ENCODE results near the gene RHEB.
"Not testable (repeated sequence)": the region's sequence is repeated elsewhere in the genome, so short reads cannot be mapped to it uniquely, and the experiment has no call there.

Gene RHEB

DNA sequence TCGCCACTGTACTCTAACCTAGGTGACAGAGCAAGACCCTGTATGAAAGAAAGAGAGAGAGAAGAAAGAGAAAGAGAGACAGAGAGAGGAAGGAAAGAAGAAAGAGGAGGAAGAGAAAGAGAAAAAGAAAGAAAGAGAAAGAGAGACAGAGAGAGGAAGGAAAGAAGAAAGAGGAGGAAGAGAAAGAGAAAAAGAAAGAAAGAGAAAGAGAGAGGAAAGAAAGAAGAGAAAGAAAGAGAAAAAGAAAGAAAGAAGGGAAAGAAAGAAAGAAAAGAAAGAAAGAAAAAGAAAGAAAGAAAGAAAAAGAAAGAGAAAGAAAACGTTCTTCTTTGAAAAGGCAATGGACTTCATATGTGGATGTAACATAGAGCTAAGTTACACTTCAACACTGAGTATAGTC is 16.5 kb upstream of the RHEB start:
- in situ Hi-C loops (cut with MboI; ENCODE audit: low sequenced_read_pairs): not testable (repeated sequence)

DNA sequence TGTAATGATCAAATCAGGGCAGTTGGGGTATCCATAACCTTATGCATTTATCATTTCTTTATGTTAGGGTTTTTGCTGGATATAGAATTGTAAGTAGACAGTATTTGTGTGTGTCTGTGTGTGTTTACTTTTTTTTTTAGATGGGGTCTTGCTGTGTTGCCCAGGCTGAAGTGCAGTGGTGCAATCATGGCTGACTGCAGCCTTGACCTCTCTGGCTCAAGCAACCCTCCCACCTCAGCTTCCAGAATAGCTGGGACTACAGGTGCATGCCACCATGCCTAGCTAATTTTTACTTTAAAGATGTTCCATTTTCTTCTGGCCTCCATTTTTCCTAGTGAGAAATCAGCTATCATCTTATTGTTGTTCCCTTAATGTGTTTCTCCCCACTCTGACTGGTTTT is 10.1 kb upstream of the RHEB start:
- in situ Hi-C loops (cut with MboI; ENCODE audit: low sequenced_read_pairs): no loop called here

DNA sequence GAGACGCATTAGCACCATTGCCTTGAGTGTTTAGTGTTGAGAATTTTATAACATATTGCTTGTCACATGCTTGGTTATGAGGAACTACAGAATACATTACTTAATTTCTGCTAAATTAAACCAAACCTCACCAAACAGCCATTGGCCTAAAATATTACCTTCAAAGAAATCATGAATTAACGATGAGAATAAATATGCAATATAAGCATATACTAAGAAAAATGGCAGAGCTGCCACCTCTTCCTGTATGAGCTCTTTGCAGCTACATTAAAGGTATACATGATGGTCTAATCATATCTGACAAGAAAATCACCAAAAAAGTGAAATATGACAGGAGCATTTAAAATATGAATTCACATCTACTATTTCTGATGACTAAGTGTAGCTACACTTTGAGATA is 5.2 kb upstream of the RHEB start:
- in situ Hi-C loops (cut with MboI; ENCODE audit: low sequenced_read_pairs): no loop called here

DNA sequence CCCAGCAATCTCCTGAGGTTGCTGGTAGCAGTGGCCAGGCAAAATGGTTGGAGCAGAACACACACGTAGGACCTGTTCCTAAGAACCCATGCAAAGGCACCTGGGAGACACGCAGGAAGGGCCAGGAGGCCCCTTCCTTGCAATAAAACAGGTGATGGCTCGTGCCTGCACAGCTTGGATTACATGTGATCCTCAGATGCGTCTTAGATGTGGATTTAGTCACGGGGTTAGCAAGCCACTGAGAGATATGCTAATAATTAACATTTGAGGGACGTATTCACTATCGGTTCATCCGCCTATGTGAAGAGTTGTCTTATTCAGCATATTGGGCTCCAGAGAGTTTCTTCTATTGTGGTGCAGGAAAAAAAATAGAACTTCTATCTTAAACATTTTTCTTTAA is 4.6 kb upstream of the RHEB start:
- in situ Hi-C loops (cut with MboI; ENCODE audit: low sequenced_read_pairs): no loop called here

DNA sequence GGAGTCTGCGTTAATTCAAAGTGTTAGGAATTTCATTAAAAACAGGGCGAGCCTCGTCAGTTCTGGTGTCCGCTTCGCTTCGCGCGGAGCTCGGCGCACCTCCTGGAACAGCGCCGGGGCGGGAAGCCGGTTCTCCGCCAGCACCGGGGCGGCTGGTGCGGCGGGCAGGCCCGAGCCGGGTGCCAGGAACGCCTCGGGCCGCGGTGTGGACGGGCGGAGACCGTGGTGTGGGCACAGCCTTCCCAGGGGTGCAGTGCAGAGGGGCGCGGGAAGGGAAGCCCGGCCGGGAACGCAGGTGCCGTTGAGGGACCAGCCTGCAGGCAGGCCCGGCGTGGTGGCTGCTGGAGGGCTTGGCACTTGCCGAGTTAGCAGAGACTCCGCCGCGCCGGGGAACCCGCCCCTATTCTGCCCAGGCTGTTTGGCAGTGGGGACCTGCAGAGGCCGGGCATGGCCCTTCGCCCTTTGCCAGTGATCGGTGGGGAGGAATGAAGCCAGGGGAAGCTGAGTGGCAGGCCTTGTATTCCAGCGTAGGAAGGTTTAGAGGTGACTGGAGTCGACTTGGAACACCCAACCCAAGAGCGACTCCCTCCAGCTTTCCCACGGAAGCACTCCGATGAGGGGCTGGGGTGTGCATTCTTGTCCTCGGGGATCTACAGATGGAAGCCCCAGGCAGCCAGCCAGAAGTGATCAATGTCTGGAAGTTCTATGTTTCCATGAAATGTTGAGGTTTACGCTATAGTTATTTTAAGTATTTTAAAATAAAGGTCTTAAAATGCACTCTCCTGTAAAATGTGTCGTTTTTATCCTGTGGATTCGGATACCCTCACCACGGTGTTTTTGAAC is 945 bp upstream of the RHEB start:
- in situ Hi-C loops (cut with MboI; ENCODE audit: low sequenced_read_pairs): no loop called here

DNA sequence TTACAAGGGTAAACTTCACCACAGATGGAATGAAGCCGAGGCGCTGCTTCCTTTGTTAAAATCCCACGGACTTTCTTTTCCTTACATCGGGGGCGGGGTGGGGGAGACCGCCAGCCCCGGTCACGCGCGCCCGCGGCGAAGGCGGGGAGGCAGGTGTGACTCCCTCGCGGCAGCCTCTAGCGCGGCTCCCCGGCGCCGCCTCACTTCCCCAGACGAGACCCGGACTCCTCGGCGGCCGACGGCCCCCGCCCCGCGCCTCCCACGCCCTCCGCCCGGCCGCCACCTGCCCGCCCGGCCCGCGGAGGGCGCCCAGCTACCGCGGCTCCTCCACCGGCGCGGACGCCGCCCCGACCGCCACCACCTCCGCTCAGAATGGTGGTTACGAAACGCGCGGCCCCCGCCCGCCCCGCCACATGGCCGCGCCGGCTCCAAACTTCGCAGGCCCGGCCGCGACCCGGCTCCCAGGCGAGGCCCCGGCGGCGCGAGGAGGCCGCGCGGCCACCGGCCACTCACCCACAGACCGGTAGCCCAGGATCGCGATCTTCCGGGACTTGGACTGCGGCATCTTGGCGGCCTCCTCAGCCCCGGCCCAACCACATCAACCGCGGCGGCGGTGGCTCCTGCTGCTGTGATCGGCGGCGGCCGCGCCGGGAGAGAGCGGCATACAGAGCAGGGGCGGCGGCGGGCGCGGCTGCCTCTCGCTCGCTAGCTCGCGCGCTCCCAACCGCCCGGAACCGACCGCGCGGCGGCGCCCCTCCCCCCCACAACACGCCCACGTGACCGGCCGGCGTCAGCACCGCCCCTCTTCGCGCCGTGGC is 539 bp downstream of the RHEB start:
- in situ Hi-C loops (cut with MboI; ENCODE audit: low sequenced_read_pairs): not testable (repeated sequence)

DNA sequence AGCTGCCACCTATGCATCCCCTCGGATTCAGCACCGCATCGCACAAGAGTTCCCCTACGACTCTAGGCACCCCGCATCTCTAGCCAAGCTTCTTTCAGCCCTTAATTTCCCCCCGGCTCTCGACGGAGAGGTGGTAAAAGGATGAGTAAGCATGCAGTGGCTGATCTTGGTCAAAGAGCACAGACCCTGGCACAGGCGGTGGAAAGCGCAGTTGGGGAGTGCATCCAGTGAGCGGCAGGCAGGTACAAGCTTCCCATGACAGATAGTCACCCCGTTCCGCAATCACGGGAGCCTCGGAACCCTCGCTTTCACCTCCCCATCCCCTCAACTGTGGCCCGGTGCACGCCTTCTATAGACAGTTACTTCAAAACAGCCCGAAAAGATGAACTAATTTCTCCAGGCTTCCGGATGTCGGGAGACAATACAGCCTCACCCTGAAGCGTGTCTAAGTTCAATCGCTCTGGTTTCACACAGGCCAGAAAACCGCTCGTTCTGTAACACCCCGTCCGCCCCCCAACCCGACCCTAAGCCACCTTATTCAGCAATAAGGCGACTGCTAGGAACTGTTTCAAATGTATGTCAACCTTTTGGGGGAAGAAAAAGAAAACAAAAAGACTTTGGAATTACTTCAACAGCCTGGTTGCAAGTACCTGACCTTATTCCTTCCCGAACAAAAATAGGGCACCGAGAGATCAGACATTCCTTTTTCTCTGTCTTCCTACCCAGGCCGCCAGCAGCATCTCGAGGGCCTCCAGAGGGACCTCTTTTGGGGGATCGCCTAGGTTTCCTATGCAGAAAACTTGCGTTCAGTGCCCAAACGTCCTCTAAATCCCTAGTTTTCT is 1.4 kb downstream of the RHEB start:
- in situ Hi-C loops (cut with MboI; ENCODE audit: low sequenced_read_pairs): no loop called here

DNA sequence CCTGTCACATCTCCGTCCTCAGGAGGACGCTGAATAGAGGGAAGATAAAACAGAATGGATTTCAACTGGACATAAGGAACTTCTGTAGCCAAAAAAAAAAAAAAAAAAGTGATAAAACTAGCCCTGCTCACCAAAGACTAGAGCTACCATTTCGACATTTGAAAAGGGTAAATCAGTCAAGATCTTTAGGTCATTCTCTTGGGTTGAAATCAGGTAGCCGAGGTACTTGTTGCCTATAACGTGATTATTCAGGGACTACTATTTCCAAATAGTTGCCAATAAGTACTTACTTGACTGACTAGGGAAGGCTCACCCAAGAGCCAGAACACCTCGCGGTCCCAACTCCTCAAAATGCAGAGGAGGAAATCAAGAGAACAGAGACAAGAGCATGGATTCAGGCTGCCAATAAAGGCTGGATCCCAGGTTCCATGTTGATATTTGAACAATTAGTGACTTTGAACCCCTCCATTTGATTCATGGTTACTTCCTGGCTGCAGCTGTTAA is 2.0 kb downstream of the RHEB start:
- in situ Hi-C loops (cut with MboI; ENCODE audit: low sequenced_read_pairs): no loop called here

DNA sequence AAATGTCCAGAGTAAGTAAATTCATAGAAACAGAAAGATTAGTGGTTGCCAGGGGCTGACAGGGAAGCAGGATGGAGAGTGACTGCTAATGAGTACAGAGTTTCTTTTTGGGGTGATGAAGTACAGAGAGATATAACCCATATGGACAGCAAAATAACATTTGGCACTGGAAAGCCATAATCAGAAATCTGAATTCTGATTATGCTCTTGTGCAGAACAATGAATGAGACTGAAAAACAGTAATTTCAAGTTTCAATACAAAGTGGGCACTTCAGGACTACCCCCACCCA is 4.5 kb downstream of the RHEB start:
- in situ Hi-C loops (cut with MboI; ENCODE audit: low sequenced_read_pairs): no loop called here

DNA sequence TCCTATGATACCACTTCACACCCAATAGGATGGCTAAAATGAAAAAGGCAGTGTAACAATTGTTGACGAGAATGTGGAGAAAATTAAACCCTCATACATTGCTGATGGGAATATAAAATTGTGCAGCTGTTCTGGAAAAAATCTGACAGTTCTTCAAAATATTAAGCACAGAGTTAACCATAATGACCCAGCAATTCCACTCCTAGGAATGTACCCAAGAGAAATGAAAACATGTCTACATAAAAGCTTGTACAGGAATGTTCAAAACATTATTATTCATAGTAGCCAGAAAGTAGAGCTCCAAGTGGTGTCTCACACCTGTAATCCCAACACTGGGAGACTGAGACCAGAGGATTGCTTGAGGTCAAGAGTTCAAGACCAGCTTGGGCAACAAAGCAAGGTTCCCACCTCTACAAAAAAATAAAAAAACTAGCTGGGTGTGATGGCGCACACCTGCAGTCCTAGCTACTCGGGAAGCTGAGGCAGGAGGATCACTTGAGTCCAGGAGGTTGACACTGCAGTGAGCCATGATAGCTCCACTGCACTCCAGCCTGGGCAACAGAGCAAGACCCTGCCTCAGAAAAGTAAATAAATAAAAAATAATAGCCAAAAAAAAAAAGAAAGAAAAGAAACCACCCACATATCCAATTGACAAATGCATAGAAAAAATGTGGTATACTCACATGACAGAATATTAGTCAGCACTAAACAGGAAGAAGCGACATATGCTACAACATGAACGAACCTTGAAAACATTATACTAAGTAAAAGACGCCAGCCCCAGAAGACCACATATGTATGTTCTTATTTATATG is 5.0 kb downstream of the RHEB start:
- in situ Hi-C loops (cut with MboI; ENCODE audit: low sequenced_read_pairs): no loop called here

DNA sequence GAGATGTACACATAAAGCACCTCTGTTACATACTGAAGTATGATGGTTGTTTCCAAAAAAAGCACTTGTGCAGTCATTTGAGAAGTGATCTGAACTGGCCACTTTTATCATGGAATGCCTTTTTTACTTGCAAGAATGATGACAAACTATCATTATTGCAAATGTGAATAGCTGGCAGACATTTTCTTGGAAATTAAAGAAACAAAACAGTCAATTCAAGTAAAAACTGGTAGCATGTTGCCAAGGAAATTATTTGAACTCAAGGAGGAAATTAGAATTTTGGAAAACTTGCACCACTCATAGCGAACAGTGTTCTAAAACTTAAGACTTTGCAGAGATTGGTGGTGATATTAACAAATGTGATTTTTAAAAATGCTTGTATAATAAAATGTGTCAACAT is 6.6 kb downstream of the RHEB start:
- in situ Hi-C loops (cut with MboI; ENCODE audit: low sequenced_read_pairs): no loop called here

DNA sequence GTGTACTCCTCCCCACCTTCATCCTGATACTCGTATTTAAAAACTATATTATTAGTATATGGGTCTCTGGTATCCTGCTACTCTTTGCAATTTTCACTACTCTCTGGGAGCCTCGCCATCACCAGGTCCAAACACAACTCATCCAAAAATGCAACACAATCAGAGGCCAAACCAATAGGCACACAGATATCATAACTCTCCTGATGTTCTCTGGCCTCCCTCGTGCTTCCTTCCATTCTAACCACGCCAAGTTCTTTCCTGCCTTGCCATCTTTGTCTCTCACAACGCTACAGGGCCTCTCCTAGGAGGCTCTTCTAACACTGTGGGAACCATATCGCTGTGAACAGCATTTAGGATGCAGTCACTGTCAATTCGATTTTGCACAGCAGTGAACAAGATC is 7.3 kb downstream of the RHEB start:
- in situ Hi-C loops (cut with MboI; ENCODE audit: low sequenced_read_pairs): no loop called here

DNA sequence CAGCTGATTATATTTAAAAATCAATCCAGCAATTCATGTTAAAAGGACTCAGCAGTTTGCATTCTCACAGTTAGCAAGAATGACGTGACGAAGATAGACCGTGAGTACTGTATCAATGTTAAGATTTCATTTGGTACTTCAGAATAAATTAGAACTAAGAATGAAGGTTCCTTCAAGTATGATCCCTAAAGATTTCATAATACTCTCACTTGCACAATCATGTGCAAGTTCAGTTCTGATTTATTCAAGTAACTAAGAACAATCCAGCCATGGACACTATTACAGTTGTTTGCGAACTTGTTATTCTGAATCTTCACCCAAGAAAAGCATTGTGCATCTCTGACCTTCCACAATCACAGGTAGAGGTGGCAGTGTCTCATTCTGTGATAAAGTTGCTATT is 7.7 kb downstream of the RHEB start:
- in situ Hi-C loops (cut with MboI; ENCODE audit: low sequenced_read_pairs): no loop called here

DNA sequence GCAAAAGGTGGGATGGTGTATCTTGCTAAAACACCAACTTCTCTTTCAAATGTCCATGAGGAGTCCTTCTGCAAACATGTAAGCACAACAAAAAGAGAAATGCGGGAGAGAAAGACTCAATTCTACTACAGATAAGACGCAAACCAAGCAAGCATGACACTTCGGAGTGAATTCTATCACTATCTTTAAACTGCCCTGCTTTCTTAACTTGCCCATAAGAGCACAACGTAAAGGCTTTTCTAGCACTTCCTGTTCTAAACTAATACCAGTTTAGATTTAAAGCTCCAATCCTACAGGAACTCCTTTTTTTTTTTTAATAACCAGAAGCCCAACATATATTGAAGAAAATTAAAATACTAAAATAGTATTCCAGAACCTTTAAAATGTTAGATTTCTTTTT is 8.4 kb downstream of the RHEB start:
- in situ Hi-C loops (cut with MboI; ENCODE audit: low sequenced_read_pairs): no loop called here

DNA sequence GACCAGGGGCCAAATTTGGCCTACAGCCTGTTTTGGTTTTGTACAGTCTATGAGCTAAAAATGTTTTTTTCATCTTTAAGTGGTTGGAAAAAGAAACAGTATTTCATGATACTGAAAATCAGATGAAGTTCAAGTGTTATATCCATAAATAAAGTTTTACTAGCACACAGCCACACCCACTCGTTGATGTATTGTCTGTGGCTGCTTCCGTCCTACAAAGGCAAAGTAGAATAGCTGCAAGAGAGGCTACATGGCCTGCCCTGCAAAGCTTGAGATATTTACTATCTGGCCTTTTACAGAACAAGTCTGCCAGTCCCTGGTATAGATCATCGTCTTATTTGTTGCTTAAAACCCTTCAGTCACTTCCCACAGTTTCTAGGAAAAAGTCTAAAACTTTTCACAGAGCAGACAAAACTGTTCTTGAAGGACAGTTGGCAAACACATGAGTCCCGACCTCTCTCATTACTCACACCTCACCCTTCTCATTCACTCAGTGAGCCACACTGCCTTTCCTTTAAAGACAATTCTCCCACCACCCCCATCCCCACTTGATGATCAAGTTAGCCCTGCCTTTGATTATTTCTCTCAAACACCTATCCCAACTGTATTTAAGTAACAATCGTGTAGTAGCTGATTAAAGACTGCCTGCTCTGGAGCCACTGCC is 9.9 kb downstream of the RHEB start:
- in situ Hi-C loops (cut with MboI; ENCODE audit: low sequenced_read_pairs): no loop called here

DNA sequence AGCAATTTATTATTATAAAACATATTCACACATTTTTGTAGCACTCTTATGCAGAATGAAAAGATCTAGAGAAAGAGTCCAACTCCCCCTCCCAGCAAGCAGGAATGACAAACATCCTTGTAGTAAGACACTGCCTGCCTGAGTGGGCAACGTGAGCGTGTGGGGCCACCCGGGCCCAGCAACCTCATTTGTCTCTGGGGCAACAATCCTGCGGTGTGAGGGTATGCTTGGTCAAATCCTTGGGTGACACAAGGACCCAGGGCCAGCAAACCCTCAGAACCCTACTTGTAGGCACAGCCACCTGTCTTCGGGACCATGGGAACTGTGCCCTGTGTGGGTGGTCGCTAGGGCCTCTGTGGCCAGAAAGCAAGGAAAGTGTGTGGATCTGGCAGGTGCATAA is 10.7 kb downstream of the RHEB start:
- in situ Hi-C loops (cut with MboI; ENCODE audit: low sequenced_read_pairs): no loop called here

DNA sequence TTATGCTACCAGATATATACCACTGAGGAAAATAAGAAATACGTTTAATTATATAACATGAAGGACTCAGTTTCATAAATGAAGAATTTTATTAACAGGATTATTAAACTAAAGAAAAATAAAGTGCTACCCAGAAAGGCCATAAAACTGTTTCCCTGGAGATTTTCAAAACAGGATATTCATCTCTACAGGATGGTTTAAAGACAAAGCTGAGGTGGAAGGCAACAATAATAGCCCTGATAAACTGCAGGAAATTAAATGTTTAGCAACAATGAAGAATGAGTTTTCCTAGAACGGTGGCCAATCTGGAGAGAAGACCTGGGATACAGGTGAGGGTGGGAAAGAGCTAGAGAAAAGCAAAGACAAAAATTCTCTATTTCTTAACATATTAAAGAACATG is 11.9 kb downstream of the RHEB start:
- in situ Hi-C loops (cut with MboI; ENCODE audit: low sequenced_read_pairs): no loop called here

DNA sequence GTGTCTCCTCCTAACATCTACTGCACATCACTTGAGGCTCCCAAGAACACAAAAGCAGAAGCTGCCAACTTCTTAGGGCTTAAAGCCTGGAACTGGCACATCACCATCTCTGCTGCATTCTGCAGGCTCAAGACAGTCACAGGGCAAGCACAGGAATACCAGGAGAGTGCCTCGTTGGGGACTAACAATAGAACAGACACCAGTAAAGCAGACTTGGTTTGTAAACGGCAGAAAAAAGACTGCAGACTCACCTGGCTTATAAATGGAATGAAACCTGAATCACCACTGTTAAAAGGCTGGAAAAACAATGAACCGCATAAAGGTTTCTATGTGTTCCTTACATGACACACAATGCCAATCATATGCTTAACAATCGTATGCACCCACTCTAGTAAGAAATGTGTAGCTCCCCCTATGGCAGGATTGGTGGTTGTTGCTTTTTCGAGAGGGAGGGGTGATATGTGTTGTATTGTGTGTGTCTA is 12.8 kb downstream of the RHEB start:
- in situ Hi-C loops (cut with MboI; ENCODE audit: low sequenced_read_pairs): no loop called here

DNA sequence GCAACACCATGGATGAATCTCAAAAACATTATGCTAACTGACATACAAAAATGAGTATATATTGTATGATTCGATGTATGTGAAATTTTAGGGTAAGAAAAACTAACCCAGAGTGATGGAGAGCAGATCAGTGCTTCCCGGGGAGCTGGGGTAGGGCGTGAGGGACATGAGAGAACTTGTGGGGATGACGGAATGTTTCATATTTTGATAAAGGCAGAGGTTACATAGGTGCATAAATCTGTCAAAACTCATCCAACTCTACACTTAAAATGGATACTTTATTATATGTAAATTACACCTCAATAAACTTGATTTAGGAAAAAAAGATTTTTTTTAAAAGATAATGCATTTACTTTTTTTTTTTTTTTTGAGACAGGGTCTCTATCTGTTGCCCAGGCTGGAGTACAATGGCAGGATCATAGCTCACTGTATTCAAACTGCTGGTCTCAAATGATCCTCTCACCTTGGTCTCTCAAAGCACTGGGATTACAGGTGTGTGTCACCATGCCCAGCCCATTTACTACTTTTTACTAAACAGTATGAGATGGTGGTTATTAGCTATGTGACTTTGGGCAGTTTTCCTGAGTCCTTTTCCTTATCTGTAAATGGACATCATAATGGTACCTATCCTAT is 13.7 kb downstream of the RHEB start:
- in situ Hi-C loops (cut with MboI; ENCODE audit: low sequenced_read_pairs): no loop called here
